Ovary (tissue), 3 donors: Measurements from ENCODE around the gene PGM5.

Experiments
- POLR2A ChIP-seq: fragments of 450-650 bp; IDR thresholded peaks from one replicate; pipeline ENCODE4 v1.6.1; 2017; ENCODE audit warnings: antibody characterized with exemption, mild to moderate bottlenecking, moderate library complexity
- TF ChIP-seq, protein P1 (sequence below), 3 donors: fragments of 450-650 bp in 2 of 3; fragments of 200-600 bp in 1 of 3; IDR thresholded peaks; one replicate each; pipeline versions ENCODE4 v1.5.1 to v1.8.0; 2016 to 2022; ENCODE audit warnings: antibody characterized with exemption in 3 of 3, mild to moderate bottlenecking in 1 of 3
- donor health status: DM: no; HTN: no; CAD: no.

DNA sequence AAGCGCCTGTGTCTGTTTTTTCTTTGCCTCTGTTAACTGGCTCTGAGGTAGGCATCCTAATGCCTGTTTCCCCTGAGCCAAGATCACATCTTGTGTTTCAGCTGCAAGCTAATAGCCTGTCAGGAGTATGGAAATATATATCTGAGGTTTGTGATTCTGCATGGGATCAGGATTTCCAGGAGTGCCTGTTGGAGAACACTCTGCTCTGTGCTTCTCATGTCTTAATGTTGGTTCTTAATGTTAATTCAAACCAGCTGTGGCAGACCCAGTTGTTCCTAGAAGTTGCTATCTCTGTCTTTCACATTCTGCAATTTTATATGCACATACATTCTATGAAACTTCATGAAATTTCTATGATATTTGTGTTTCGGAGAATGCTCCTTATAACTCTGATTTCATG, 72.1 kb downstream of the PGM5 start:
- TF ChIP-seq, protein P1, sequence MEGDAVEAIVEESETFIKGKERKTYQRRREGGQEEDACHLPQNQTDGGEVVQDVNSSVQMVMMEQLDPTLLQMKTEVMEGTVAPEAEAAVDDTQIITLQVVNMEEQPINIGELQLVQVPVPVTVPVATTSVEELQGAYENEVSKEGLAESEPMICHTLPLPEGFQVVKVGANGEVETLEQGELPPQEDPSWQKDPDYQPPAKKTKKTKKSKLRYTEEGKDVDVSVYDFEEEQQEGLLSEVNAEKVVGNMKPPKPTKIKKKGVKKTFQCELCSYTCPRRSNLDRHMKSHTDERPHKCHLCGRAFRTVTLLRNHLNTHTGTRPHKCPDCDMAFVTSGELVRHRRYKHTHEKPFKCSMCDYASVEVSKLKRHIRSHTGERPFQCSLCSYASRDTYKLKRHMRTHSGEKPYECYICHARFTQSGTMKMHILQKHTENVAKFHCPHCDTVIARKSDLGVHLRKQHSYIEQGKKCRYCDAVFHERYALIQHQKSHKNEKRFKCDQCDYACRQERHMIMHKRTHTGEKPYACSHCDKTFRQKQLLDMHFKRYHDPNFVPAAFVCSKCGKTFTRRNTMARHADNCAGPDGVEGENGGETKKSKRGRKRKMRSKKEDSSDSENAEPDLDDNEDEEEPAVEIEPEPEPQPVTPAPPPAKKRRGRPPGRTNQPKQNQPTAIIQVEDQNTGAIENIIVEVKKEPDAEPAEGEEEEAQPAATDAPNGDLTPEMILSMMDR (IDR thresholded peaks at IDR 0.05), result no peak
- no peak for TF ChIP-seq POLR2A
